Neural progenitor cell (in vitro differentiated cells): ENCODE results near the gene ADAMTS12. TPM values are rescaled to one million over a fixed set of nuclear protein-coding genes. Genes with fewer than 3 reads are reported as not detected.

ENCODE experiments used
- DNase-seq: peaks from one replicate; pipeline ENCODE4 v3.0.0-alpha.2; 2016; ENCODE audit warnings: low spot score
- H2AFZ ChIP-seq: fragments of 200-600 bp; sonication (generic); replicated peaks from 2 replicates; pipeline ENCODE4 v1.6.1; 2016; ENCODE audit warnings: antibody characterized with exemption
- H3F3A ChIP-seq: fragments of 200-600 bp; sonication (generic); 2 replicates; pipeline ENCODE4 v1.6.1; 2016; ENCODE audit warnings: antibody characterized with exemption, low read depth
- H3K27ac ChIP-seq: fragments of 200-600 bp; sonication (generic); 2 replicates; pipeline ENCODE4 v1.5.1; 2016; ENCODE audit warnings: mild to moderate bottlenecking
- H3K27me3 ChIP-seq: fragments of 200-600 bp; sonication (generic); 2 replicates; pipeline ENCODE4 v1.6.1; 2016; ENCODE audit warnings: mild to moderate bottlenecking, moderate library complexity
- H3K36me3 ChIP-seq: fragments of 200-600 bp; sonication (generic); 2 replicates; pipeline ENCODE4 v1.5.1; 2016
- H3K4me1 ChIP-seq: fragments of 200-600 bp; sonication (generic); 2 replicates; pipeline ENCODE4 v1.6.1; 2016; ENCODE audit warnings: mixed run types
- H3K4me2 ChIP-seq: fragments of 200-600 bp; sonication (generic); 2 replicates; pipeline ENCODE4 v1.6.1; 2016
- H3K4me3 ChIP-seq: fragments of 200-600 bp; sonication (generic); 2 replicates; pipeline ENCODE4 v1.5.1; 2016
- H3K79me2 ChIP-seq: fragments of 200-600 bp; sonication (generic); 2 replicates; pipeline ENCODE4 v1.6.1; 2016; ENCODE audit warnings: low read depth
- H3K9ac ChIP-seq: fragments of 200-600 bp; sonication (generic); 2 replicates; pipeline ENCODE4 v1.6.1; 2016
- H3K9me3 ChIP-seq: fragments of 200-600 bp; sonication (generic); 2 replicates; pipeline ENCODE4 v1.5.1; 2016; ENCODE audit warnings: low read depth
- H4K20me1 ChIP-seq: fragments of 200-600 bp; sonication (generic); 2 replicates; pipeline ENCODE4 v1.6.1; 2016; ENCODE audit warnings: low read depth
- H3K27ac Mint-ChIP-seq: 3 replicates; pipeline ENCODE4 v1.8.0; 2021; ENCODE audit warnings: mixed read lengths
- H3K27me3 Mint-ChIP-seq: 2 replicates; pipeline ENCODE4 v1.8.0; 2022; ENCODE audit warnings: low read depth, mild to moderate bottlenecking, inconsistent platforms, moderate library complexity, mixed read lengths; ENCODE audit not compliant: insufficient read depth
- H3K36me3 Mint-ChIP-seq: 3 replicates; pipeline ENCODE4 v1.8.0; 2021; ENCODE audit warnings: mixed read lengths
- H3K4me1 Mint-ChIP-seq: 3 replicates; pipeline ENCODE4 v1.8.0; 2021; ENCODE audit warnings: mixed read lengths
- H3K4me3 Mint-ChIP-seq: 3 replicates; pipeline ENCODE4 v1.8.0; 2021; ENCODE audit warnings: mild to moderate bottlenecking, moderate library complexity, mixed read lengths
- H3K9me3 Mint-ChIP-seq: 3 replicates; pipeline ENCODE4 v1.8.0; 2020; ENCODE audit warnings: mixed read lengths
- EZH2 ChIP-seq: fragments of 200-600 bp; sonication (generic); IDR thresholded peaks from 2 replicates; pipeline ENCODE4 v1.6.1; 2017; ENCODE audit warnings: antibody characterized with exemption, mild to moderate bottlenecking, moderate library complexity
- EZH2phosphoT487 ChIP-seq: fragments of 200-600 bp; sonication (generic); IDR thresholded peaks from 2 replicates; pipeline ENCODE4 v1.6.1; 2017; ENCODE audit warnings: antibody characterized with exemption
- total RNA-seq: library from RNA; depleted of rRNA; stranded (reverse); fragments of >200 nt; gene quantifications from 2 replicates; pipeline ENCODE4 v1.2.3, GENCODE V29; 2015; ENCODE audit warnings: low replicate concordance
- TF ChIP-seq, protein P1 (sequence below): fragments of 200-600 bp; sonication (generic); IDR thresholded peaks from 2 replicates; pipeline ENCODE4 v1.5.1; 2017; ENCODE audit warnings: antibody characterized with exemption, mild to moderate bottlenecking

Gene ADAMTS12
- total RNA-seq, 1 donor from 2014 or later, result 15.6 TPM

DNA sequence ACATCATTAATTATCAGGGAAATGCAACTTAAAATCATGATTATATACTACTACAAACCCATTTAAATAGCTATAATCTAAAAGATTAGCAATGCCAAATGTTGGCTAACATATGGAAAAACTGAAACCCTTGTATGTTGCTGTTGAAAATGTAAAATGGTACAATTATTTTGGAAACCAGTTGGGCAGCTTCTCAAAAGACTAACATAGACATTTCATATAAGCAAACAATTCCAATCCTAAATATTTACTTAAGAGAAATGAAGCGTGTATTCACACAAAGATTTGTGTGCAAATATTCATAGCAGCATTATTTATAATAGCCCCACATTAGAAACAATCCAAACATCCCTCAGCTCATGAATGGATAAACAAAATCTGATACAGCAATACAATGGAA lies 106.2 kb downstream of the ADAMTS12 start:
- no peak overlapping the region for H3K4me3 Mint-ChIP-seq
- peaks cover 6% of the 10 kb centered on the region for H3K36me3 Mint-ChIP-seq
- no peaks in the 10 kb centered on the region for H3K27me3 Mint-ChIP-seq
- Histone ChIP-seq H3K27ac (no peak overlapping the region), H3K9ac (no peak overlapping the region), H2AFZ (no peak overlapping the region), H3F3A (no peaks in the 10 kb centered on the region), H3K4me3 (no peak overlapping the region), H3K9me3 (no peaks in the 10 kb centered on the region), H3K4me2 (no peak overlapping the region), H3K79me2 (no peaks in the 10 kb centered on the region), H3K27me3 (no peaks in the 10 kb centered on the region), H3K36me3 (peaks cover 8% of the 10 kb centered on the region), H4K20me1 (no peaks in the 10 kb centered on the region), H3K4me1 (no peaks in the 10 kb centered on the region)
- no peak overlapping the region for H3K27ac Mint-ChIP-seq
- TF ChIP-seq EZH2 (no peak), EZH2phosphoT487 (no peak)
- TF ChIP-seq, protein P1, sequence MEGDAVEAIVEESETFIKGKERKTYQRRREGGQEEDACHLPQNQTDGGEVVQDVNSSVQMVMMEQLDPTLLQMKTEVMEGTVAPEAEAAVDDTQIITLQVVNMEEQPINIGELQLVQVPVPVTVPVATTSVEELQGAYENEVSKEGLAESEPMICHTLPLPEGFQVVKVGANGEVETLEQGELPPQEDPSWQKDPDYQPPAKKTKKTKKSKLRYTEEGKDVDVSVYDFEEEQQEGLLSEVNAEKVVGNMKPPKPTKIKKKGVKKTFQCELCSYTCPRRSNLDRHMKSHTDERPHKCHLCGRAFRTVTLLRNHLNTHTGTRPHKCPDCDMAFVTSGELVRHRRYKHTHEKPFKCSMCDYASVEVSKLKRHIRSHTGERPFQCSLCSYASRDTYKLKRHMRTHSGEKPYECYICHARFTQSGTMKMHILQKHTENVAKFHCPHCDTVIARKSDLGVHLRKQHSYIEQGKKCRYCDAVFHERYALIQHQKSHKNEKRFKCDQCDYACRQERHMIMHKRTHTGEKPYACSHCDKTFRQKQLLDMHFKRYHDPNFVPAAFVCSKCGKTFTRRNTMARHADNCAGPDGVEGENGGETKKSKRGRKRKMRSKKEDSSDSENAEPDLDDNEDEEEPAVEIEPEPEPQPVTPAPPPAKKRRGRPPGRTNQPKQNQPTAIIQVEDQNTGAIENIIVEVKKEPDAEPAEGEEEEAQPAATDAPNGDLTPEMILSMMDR, result no peak
- H3K9me3 Mint-ChIP-seq, result peaks cover 21% of the 10 kb centered on the region
- no peak for DNase-seq
- peaks cover 10% of the 10 kb centered on the region for H3K4me1 Mint-ChIP-seq

DNA sequence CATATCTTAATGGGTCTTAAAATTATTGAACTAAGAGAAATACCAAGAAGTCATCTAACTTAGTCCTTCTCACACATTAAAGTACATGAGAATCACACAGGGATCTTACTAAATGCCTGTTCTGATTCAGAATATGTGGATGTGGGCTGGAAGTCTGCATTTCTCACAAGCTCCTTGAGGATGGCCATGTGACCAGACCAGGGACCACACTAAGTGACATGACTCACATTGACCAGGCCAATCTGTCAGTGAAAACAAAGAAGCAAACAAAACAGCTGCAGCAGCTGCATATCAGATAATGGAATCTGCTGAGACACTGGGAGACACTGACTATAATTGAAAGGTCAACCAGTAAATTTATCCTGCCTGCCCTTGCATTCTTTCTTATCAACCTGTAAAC lies 110.5 kb downstream of the ADAMTS12 start:
- no peak overlapping the region for H3K4me3 ChIP-seq
- H4K20me1 ChIP-seq, result no peaks in the 10 kb centered on the region
- H3K4me1 ChIP-seq, result no peaks in the 10 kb centered on the region
- no peak overlapping the region for H3K4me3 Mint-ChIP-seq
- H2AFZ ChIP-seq, result no peak overlapping the region
- DNase-seq, result peak; percentile 22
- peak overlapping the region; percentile 88 for H3K27ac Mint-ChIP-seq
- H3K27me3 Mint-ChIP-seq, result no peaks in the 10 kb centered on the region
- H3K9me3 ChIP-seq, result peaks cover 7% of the 10 kb centered on the region
- no peak overlapping the region for H3K4me2 ChIP-seq
- no peak overlapping the region for H3K27ac ChIP-seq
- no peak for TF ChIP-seq EZH2
- TF ChIP-seq EZH2phosphoT487, result no peak
- TF ChIP-seq, protein P1, result no peak
- H3K27me3 ChIP-seq, result no peaks in the 10 kb centered on the region
- H3K9me3 Mint-ChIP-seq, result peaks cover 37% of the 10 kb centered on the region
- H3K79me2 ChIP-seq, result peaks cover 13% of the 10 kb centered on the region
- no peaks in the 10 kb centered on the region for H3F3A ChIP-seq
- no peak overlapping the region for H3K9ac ChIP-seq
- peaks cover 8% of the 10 kb centered on the region for H3K36me3 Mint-ChIP-seq
- peaks cover 10% of the 10 kb centered on the region for H3K4me1 Mint-ChIP-seq
- peaks cover 8% of the 10 kb centered on the region for H3K36me3 ChIP-seq

DNA sequence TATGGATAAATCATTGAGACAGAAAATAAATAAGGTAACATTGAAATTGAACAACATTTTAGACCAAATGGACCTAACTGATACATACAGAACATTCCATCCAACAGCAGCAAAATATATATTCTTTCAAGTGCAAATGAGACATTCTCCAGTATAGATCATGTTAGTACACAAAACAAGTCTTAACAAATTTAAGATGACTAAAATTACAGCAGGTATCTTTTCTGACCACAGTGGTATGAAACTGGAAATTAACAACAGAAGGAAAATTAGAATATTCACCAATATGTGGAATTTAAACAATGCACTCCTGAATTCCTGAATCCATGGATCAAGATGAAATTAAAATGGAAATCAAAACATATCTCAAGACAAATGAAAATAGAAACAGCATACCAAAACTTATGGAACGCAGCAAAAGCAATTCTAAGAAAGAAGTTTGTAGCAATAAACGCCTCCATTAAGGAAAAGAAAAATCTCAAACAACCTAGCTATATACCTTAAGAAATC lies 115.6 kb downstream of the ADAMTS12 start:
- Histone ChIP-seq H3K27ac (no peak overlapping the region), H3K4me3 (no peak overlapping the region), H2AFZ (no peak overlapping the region), H3K27me3 (no peaks in the 10 kb centered on the region), H3K4me1 (no peaks in the 10 kb centered on the region), H3F3A (no peaks in the 10 kb centered on the region), H3K9me3 (peaks cover 7% of the 10 kb centered on the region), H3K9ac (no peak overlapping the region), H3K36me3 (no peaks in the 10 kb centered on the region), H4K20me1 (no peaks in the 10 kb centered on the region), H3K79me2 (peaks cover 13% of the 10 kb centered on the region), H3K4me2 (no peak overlapping the region)
- Mint-ChIP-seq H3K36me3 (peaks cover 2% of the 10 kb centered on the region), H3K4me3 (no peak overlapping the region), H3K27me3 (no peaks in the 10 kb centered on the region), H3K4me1 (peaks cover 8% of the 10 kb centered on the region), H3K27ac (no peak overlapping the region), H3K9me3 (peaks cover 27% of the 10 kb centered on the region)
- no peak for TF ChIP-seq EZH2phosphoT487
- TF ChIP-seq EZH2, result no peak
- TF ChIP-seq, protein P1, result no peak
- DNase-seq, result no peak
